CD14-positive monocyte (primary cell): ENCODE data around the gene SLC38A9. TPM values are rescaled to one million over a fixed set of nuclear protein-coding genes. Genes with fewer than 3 reads are reported as not detected.

ENCODE experiments used
- DNase-seq, 3 donors: peaks; one replicate each; pipeline ENCODE4 v3.0.0-alpha.2; 2011 to 2022
- H2AFZ ChIP-seq: 2 replicates; pipeline ENCODE4 v1.6.0; 2012; ENCODE audit warnings: mild to moderate bottlenecking, low read depth, low read length, inconsistent platforms; ENCODE audit not compliant: insufficient read depth, poor library complexity, severe bottlenecking
- H3K27ac ChIP-seq, 2 donors: 1 replicate in 1 of 2; 2 replicates in 1 of 2; pipeline ENCODE4 v1.5.1; 2012 to 2013; ENCODE audit warnings: low read length in 2 of 2, control low read depth in 1 of 2, inconsistent platforms in 1 of 2, low read depth in 1 of 2, mild to moderate bottlenecking in 1 of 2
- H3K27me3 ChIP-seq, 2 donors: one replicate each; pipeline versions ENCODE4 v1.6.0 to v1.6.1; 2011 to 2013; ENCODE audit warnings: low read length in 2 of 2; ENCODE audit not compliant: control insufficient read depth in 2 of 2, insufficient read depth in 2 of 2
- H3K36me3 ChIP-seq, 2 donors: replicated peaks in 1 of 2; 1 replicate in 1 of 2; 2 replicates in 1 of 2; pipeline versions ENCODE4 v1.5.1 to v1.6.1; 2012 to 2013; ENCODE audit warnings: low read length in 2 of 2, control low read depth in 1 of 2, inconsistent platforms in 1 of 2, mild to moderate bottlenecking in 1 of 2; ENCODE audit not compliant: insufficient read depth in 2 of 2, control insufficient read depth in 1 of 2
- H3K4me1 ChIP-seq, 2 donors: 1 replicate in 1 of 2; 2 replicates in 1 of 2; pipeline versions ENCODE4 v1.5.1 to v1.6.1; 2012 to 2013; ENCODE audit warnings: low read length in 2 of 2, control low read depth in 1 of 2, inconsistent platforms in 1 of 2, mild to moderate bottlenecking in 1 of 2, moderate library complexity in 1 of 2; ENCODE audit not compliant: insufficient read depth in 2 of 2, control insufficient read depth in 1 of 2
- H3K4me2 ChIP-seq: replicated peaks from 2 replicates; pipeline ENCODE3; 2012; ENCODE audit warnings: low read length, moderate library complexity, mild to moderate bottlenecking; ENCODE audit not compliant: poor library complexity, severe bottlenecking; ENCODE audit errors: extremely low read depth
- H3K4me3 ChIP-seq, 3 experiments: fragments of 200-600 bp in 1 of 3; sonication (generic) in 1 of 3; replicated peaks in 1 of 3; 1 replicate in 2 of 3; 2 replicates in 1 of 3; pipeline ENCODE4 v1.5.1; 2011 to 2013; ENCODE audit warnings: low read length in 3 of 3, mild to moderate bottlenecking in 3 of 3, control low read depth in 2 of 3, low read depth in 2 of 3, inconsistent platforms in 1 of 3, moderate library complexity in 1 of 3
- H3K79me2 ChIP-seq: 2 replicates; pipeline ENCODE4 v1.6.0; 2012; ENCODE audit warnings: mild to moderate bottlenecking, control low read depth, inconsistent platforms, low read length, moderate library complexity; ENCODE audit not compliant: insufficient read depth
- H3K9ac ChIP-seq: 2 replicates; pipeline ENCODE4 v1.6.0; 2017; ENCODE audit warnings: low read length, mild to moderate bottlenecking; ENCODE audit not compliant: insufficient read depth, poor library complexity, severe bottlenecking
- H3K9me3 ChIP-seq, 2 donors: replicated peaks in 1 of 2; 1 replicate in 1 of 2; 2 replicates in 1 of 2; pipeline versions ENCODE4 v1.5.1 to v1.6.1; 2012 to 2013; ENCODE audit warnings: low read length in 2 of 2, control low read depth in 1 of 2; ENCODE audit not compliant: control insufficient read depth in 1 of 2, insufficient read depth in 1 of 2
- H4K20me1 ChIP-seq: 2 replicates; pipeline ENCODE4 v1.6.0; 2012; ENCODE audit warnings: mild to moderate bottlenecking, low read length, control low read depth, moderate library complexity; ENCODE audit not compliant: insufficient read depth
- H3K27ac Mint-ChIP-seq, 7 donors: one replicate each; pipeline ENCODE4 v1.8.0; 2020; ENCODE audit warnings: mild to moderate bottlenecking in 7 of 7, mixed read lengths in 7 of 7, moderate library complexity in 6 of 7, inconsistent platforms in 2 of 7
- H3K27me3 Mint-ChIP-seq, 3 donors: one replicate each; pipeline ENCODE4 v1.8.0; 2021 to 2022; ENCODE audit warnings: low read depth in 3 of 3, mild to moderate bottlenecking in 3 of 3, mixed read lengths in 3 of 3, moderate library complexity in 3 of 3, inconsistent platforms in 1 of 3
- H3K36me3 Mint-ChIP-seq, 2 donors: one replicate each; pipeline ENCODE4 v1.8.0; 2020; ENCODE audit warnings: mixed read lengths in 2 of 2, inconsistent platforms in 1 of 2, mild to moderate bottlenecking in 1 of 2
- H3K4me1 Mint-ChIP-seq: one replicate; pipeline ENCODE4 v1.8.0; 2020; ENCODE audit warnings: mild to moderate bottlenecking, mixed read lengths
- H3K4me3 Mint-ChIP-seq, 2 donors: one replicate each; pipeline ENCODE4 v1.8.0; 2020; ENCODE audit warnings: mild to moderate bottlenecking in 2 of 2, mixed read lengths in 2 of 2, moderate library complexity in 1 of 2
- H3K9me3 Mint-ChIP-seq, 7 donors: one replicate each; pipeline ENCODE4 v1.8.0; 2020 to 2022; ENCODE audit warnings: mixed read lengths in 7 of 7, mild to moderate bottlenecking in 6 of 7, moderate library complexity in 6 of 7, inconsistent platforms in 2 of 7
- WGBS: methylation state at CpG from one replicate; pipeline ENCODE4 v1.1.5; 2013; ENCODE audit warnings: missing lambda C conversion rate; ENCODE audit not compliant: insufficient coverage; 5-methylcytosine and 5-hydroxymethylcytosine counted together
- intact Hi-C, 2 donors: fragments of 100-400 bp; cut with micrococcal nuclease; formaldehyde crosslinking; loops; one replicate each; pipeline versions ENCODE4 v1.15.0 to v1.15.1; 2023
- polyA plus RNA-seq, 3 donors: library from polyadenylated mRNA; depleted of rRNA in 1 of 3; unstranded in 2 of 3; stranded (reverse) in 1 of 3; fragments of 300-500 nt in 2 of 3; fragments of >200 nt in 1 of 3; fragmentation: Illumina TruSeq in 2 of 3; gene quantifications; 1 replicate in 2 of 3; 2 replicates in 1 of 3; pipeline ENCODE4 v1.2.3, GENCODE V29; 2012 to 2021
- TF ChIP-seq, protein P1 (sequence below): fragments of 200-600 bp; IDR thresholded peaks from one replicate; pipeline ENCODE4 v1.8.0; 2022; ENCODE audit warnings: antibody characterized with exemption, mild to moderate bottlenecking

The SLC38A9 gene
- polyA plus RNA-seq, 3 donors, result 10.7 to 15.2 (median 14.1) TPM

DNA sequence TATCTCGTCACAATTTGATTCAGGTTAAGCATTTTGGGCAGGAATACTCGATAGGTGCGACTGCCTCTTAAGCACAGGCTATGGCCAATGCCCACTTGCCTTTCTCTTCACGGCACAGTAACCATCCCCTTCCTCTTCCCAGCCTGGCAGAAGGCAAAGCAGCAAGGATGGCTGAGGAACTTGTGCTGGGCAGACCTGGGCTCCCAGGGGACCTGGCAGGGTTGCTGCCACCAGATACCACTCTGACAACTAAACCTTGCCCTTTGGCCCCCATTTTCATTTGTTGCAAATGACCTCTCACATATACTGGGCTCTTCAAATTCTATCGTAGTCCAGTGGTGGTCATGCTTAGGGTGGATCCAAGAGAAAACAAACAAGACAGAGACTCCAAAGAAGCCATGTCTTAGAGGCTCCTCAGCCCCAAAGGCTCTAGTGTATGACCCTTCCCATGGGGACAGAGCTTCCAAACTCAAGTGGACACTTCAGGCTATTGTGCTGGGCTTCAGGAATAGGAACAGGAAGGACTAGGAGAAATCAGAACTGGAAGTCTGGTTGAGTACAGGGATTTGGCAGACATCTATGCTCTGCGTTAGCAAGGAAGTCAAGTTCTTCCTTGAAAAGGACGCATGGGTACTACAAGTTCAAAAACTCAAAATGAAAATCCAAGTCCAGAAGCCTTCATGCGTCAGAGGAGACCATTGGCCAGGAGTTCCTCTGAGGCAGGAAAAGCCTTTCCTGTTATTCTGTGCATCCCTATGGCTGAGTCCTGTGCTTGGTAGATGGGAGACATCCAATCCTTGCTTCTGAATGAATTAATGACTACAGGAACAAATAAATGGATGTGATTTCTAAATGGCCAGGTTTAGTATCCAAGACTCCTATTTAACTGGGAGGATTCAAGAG lies 112.7 kb downstream of the SLC38A9 start:
- Histone ChIP-seq H3K9me3 (no peaks in the 10 kb centered on the region), H2AFZ (no peak overlapping the region), H3K4me1 (peaks cover 14 to 15% of the 10 kb centered on the region in 2 donors), H3K27ac (no peak overlapping the region), H3K4me3 (no peak overlapping the region), H4K20me1 (no peaks in the 10 kb centered on the region), H3K4me2 (no peak overlapping the region), H3K79me2 (no peaks in the 10 kb centered on the region), H3K27me3 (no peaks in the 10 kb centered on the region), H3K9ac (no peak overlapping the region), H3K36me3 (no peaks in the 10 kb centered on the region)
- Mint-ChIP-seq H3K27me3 (peaks cover 0 to 4% (median 2%) of the 10 kb centered on the region in 3 donors), H3K9me3 (peaks cover 0 to 1% (median 0%) of the 10 kb centered on the region in 7 donors), H3K36me3 (no peaks in the 10 kb centered on the region), H3K27ac (no peak overlapping the region), H3K4me1 (peaks cover 18% of the 10 kb centered on the region), H3K4me3 (no peak overlapping the region)
- DNase-seq, result no peak
- TF ChIP-seq, protein P1, sequence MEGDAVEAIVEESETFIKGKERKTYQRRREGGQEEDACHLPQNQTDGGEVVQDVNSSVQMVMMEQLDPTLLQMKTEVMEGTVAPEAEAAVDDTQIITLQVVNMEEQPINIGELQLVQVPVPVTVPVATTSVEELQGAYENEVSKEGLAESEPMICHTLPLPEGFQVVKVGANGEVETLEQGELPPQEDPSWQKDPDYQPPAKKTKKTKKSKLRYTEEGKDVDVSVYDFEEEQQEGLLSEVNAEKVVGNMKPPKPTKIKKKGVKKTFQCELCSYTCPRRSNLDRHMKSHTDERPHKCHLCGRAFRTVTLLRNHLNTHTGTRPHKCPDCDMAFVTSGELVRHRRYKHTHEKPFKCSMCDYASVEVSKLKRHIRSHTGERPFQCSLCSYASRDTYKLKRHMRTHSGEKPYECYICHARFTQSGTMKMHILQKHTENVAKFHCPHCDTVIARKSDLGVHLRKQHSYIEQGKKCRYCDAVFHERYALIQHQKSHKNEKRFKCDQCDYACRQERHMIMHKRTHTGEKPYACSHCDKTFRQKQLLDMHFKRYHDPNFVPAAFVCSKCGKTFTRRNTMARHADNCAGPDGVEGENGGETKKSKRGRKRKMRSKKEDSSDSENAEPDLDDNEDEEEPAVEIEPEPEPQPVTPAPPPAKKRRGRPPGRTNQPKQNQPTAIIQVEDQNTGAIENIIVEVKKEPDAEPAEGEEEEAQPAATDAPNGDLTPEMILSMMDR, result no peak
- intact Hi-C loops, result no loop called here
- WGBS, result 94% methylated on average over 6 of the region's 8 CpGs

DNA sequence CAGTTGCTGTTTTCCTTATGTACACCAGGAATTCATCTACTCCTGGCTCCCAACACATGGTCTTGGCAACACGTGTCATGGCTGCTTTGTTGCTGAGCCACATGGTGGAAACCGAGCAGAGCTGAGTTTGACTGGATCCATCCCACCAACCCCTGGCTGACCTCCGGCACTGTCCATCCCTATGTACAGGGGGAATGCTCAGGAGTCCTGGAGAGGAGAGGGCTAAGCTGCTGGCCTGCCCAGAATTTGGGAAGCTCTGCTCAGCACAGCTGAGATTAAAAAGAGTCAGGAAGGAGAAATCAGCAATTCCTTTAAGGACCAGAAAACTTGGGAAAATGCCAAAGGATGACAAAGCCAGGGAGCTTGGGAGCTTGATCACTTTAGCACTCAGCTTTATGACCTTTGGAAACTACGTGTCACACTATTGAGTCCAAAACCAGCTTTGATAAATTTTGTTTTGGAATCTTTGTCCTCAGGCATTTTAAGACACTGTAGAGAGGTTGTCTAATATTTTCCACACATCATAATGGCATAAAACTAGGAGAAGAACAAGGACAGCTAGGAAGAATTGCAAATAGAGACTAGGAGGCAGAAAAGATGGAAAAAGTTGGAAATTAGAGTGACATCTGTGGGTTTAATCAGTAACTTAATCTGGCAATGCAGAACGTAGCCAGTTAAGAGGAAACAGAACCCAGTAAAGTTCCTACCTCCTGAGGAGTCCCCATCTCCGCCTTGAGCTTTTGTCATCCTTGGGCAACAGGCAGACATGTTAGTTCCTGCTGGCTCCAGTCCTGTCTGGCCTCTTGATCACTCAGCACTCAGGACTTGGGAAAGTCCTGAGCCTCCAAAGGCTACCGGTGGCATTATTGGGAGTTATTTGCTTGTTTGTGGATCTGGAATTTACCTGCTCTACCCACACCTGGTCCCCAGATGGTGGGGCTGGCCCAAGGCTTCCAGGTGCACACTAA lies 114.8 kb downstream of the SLC38A9 start:
- Mint-ChIP-seq H3K4me1 (peaks cover 26% of the 10 kb centered on the region), H3K27me3 (peaks cover 0 to 8% (median 2%) of the 10 kb centered on the region in 3 donors), H3K4me3 (no peak overlapping the region), H3K9me3 (peaks cover 0 to 1% (median 0%) of the 10 kb centered on the region in 7 donors), H3K36me3 (no peaks in the 10 kb centered on the region), H3K27ac (no peak overlapping the region)
- H3K27me3 ChIP-seq, result no peaks in the 10 kb centered on the region
- no peak overlapping the region for H3K9ac ChIP-seq
- H4K20me1 ChIP-seq, result no peaks in the 10 kb centered on the region
- no peak overlapping the region for H3K27ac ChIP-seq
- H3K4me1 ChIP-seq, result peaks cover 14 to 15% of the 10 kb centered on the region in 2 donors
- intact Hi-C loops, result no loop called here
- TF ChIP-seq, protein P1, result no peak
- no peaks in the 10 kb centered on the region for H3K36me3 ChIP-seq
- 64% methylated on average over 4 of the region's 7 CpGs for WGBS
- no peaks in the 10 kb centered on the region for H3K79me2 ChIP-seq
- H3K4me2 ChIP-seq, result no peak overlapping the region
- no peak for DNase-seq
- H3K4me3 ChIP-seq, result no peak overlapping the region
- peak overlapping the region; percentile 41 for H2AFZ ChIP-seq
- H3K9me3 ChIP-seq, result no peaks in the 10 kb centered on the region
